ENCODE measurements around the gene CNDP1.
"Not testable (repeated sequence)": the region's sequence is repeated elsewhere in the genome, so short reads cannot be mapped to it uniquely, and the experiment has no call there.

Gene CNDP1

DNA sequence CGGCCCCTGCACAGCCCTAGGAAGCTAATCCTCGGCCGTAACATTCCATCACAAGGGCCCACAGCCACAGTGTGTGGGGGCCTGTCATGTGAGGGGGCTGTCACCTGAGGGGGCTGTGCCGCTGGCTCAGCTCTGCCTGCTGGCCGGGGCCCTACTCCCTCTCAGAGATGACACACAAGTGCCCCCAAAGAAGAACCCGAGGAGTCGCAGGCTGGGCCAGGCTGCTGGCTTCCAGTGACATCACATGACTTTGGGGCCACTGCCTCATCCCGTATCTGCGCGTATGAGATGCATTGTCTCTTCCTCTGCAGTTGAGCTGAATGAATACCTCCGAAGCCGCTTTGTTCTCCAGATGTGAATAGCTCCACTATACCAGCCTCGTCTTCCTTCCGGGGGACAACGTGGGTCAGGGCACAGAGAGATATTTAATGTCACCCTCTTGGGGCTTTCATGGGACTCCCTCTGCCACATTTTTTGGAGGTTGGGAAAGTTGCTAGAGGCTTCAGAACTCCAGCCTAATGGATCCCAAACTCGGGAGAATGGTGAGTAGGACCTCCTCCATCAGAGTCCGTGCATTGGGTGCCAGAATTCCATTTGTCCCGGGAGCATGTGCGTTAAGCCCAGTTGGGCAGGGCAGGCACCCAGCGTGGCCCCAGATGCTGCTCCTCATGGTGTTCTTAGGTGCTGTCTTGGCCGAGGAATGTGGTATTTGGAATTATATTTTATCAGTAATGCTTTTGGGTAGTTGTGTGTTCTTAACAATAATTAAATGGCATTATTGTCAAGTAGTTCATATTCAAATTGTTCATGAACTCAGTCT is at the start of gene CNDP1:
TSS of gene CNDP1 (plus strand) at position 351 of the 820 bp plus-strand sequence. CDS start at position 519, 168 bp downstream.
- DNase-seq (ENCODE audit: low read depth) = no peak

- DNase-seq (ENCODE audit: low read depth) = no peak
Measured at GRCh38 chr18:74486119-74486849, 48.0 kb upstream of the CNDP1 start.

DNA sequence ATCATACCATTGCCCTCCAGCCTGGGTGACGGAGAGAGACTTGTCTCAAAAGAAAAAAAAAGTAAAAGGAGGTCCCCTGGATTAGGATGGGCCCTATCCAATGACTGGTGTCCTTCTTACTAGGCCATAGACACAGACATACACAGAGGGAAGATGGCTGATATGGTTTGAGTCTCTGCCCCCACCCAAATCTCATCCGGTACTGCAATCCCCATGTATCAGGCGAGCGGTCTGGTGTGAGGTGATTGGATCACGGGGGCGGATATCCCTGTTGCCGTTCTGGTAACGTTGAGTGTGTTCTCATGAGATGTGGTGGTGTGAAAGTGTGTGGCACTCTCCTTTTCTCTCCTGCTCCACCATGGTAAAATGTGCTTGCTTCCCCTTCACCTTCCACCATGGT is 45.9 kb upstream of the CNDP1 start:
- DNase-seq (ENCODE audit: low read depth) = no peak

- DNase-seq (ENCODE audit: low read depth) = no peak
Measured at GRCh38 chr18:74488864-74489263, 45.4 kb upstream of the CNDP1 start.

DNA sequence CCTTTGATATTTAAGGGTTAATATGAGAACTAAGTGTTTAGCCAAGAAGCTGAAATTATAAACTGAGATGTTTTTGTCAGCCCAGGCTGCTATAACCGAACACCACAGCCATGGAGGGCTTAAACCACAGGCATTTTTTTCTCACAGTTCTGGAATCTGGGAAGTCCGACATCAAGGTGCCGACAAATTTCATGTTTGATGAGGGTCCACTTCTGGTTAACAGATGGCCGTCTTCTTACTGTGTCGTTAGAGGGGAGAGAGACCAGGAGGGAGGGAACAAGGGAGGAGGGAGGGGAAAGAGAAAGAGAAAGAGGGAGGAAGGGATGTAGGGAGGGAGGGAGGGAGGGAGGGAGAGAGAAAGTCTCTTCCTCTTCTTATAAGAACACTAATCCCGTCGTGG is 44.6 kb upstream of the CNDP1 start:
- no peak for DNase-seq (ENCODE audit: low read depth)

DNA sequence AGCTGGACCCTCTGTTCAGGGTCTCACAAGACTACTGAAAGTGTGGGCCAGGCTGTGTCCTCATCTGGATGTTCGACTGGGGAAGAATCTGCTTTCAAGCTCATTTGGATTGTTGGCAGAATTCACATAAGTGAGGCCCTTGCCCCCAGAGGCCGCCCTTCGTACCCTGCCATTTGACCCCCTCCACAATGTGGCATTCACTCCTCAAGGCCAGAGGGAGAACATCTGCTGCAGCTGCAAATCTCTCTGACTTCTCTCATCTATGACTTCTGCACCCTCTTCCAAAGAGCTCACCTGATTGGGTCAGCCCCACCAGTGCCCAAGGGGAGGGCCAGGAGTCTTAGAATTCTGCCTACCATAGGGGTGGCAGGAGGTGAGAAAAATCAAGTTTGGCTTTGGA is 42.0 kb upstream of the CNDP1 start:
- no peak for DNase-seq (ENCODE audit: low read depth)

DNA sequence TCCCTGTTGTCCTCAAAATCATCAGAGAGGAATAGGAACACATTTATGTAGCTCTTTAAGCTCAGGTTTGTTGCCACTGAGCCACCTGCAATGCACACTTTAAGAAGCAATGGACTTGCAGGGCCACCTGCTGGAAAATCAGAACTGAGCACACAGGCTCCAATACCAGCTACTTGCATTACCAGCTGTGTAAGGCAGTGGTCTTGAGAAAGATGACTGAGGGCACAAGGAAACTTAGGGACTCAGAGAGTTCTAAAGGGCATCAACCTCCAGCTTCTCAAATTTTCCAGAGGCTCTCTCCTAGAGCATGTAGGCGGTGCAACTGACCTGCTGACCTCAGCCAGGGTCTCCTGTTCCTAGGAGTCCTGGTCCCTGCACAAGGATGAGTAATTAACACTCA is 40.6 kb upstream of the CNDP1 start:
- DNase-seq (ENCODE audit: low read depth) = no peak

GRCh38 chr18:74494514-74494913 is 39.8 kb upstream of the CNDP1 start:
- no peak for DNase-seq (ENCODE audit: low read depth)

- peak; percentile 100 for DNase-seq (ENCODE audit: low read depth)
Measured at GRCh38 chr18:74495581-74496507, 38.5 kb upstream of the CNDP1 start, which contains the start of gene CNDP2. TSS of gene CNDP2 (plus strand) at chr18:74496363. CDS start at chr18:74499974, 3,611 bp downstream.

GRCh38 chr18:74496508-74497323 is 37.6 kb upstream of the CNDP1 start:
- DNase-seq (ENCODE audit: low read depth) = no peak

- DNase-seq (ENCODE audit: low read depth) = no peak
Measured at GRCh38 chr18:74497324-74497676, 37.0 kb upstream of the CNDP1 start.

GRCh38 chr18:74497778-74498177 is 36.5 kb upstream of the CNDP1 start:
- no peak for DNase-seq (ENCODE audit: low read depth)

GRCh38 chr18:74498712-74499627 is 35.3 kb upstream of the CNDP1 start:
- DNase-seq (ENCODE audit: low read depth) = peak; percentile 73

GRCh38 chr18:74499633-74500032 is 34.7 kb upstream of the CNDP1 start:
- DNase-seq (ENCODE audit: low read depth) = peak; percentile 11

GRCh38 chr18:74500372-74500771 is 33.9 kb upstream of the CNDP1 start:
- no peak for DNase-seq (ENCODE audit: low read depth)

GRCh38 chr18:74500774-74501173 is 33.5 kb upstream of the CNDP1 start:
- DNase-seq (ENCODE audit: low read depth) = not testable (repeated sequence)

- DNase-seq (ENCODE audit: low read depth) = no peak
Measured at GRCh38 chr18:74501386-74501785, 32.9 kb upstream of the CNDP1 start.

DNA sequence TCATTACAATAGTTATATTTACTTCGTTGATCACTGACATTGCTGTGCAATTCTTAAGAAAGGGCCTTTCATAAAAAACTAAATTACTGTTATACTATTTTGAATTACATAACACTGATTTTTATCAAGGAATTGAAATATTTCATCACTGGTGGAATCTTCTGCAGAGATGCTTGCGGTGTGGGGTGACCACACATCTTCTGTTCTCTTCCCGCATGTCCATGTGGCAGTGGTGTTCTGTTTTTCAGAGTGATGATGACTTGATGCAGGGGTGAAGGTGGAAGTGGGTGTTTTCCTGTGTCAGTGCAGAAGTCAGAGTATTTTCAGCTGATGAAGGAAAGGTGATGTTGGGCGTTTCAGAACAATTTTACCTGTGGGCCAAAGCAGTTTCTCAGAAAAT is 31.2 kb upstream of the CNDP1 start:
- DNase-seq (ENCODE audit: low read depth) = no peak

- DNase-seq (ENCODE audit: low read depth) = no peak
Measured at GRCh38 chr18:74505776-74506175, 28.5 kb upstream of the CNDP1 start.

DNA sequence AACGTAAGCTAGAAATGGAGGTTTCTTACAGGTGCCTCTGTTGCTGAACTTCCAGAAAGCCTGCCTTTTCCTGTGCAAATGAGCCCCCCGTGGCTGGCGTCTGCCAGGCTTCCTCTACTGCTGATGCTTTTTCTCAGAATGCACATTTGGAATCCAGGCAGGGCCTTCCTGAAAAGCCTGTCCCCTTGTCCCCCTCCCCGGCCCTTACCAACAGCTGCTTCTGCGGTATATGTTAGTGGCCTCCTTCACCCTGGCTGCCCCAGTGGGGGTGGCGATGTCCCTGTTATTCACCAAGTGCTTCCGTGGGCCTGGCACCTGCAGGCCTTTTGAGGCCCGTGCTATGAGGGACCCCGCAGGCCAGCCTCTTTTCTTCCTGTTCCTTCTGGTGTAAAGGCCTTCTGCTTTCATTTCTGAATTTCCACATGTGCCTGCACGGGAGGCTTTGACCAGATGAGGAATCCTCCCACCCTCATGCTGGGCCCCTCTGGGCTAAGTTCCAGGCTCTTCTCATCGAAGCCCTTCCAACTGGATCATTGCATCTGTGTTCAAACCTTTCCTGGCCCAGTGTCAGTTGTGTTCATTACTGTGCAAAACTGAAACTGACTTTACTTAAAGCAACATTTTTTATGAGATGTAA is 27.7 kb upstream of the CNDP1 start:
- no peak for DNase-seq (ENCODE audit: low read depth)
